H1 (cell line): Measurements from ENCODE around the gene METAP1D.

Experiments used
- EGR1 ChIP-seq: IDR thresholded peaks from 2 replicates; pipeline ENCODE4 v1.6.1; 2011; ENCODE audit warnings: low read depth, low read length, borderline replicate concordance
- EP300 ChIP-seq, 2 experiments: IDR thresholded peaks; 1 replicate in 1 of 2; 2 replicates in 1 of 2; pipeline ENCODE4 v1.6.1; 2011 to 2012; ENCODE audit warnings: low read depth in 2 of 2, low read length in 2 of 2, mild to moderate bottlenecking in 2 of 2, borderline replicate concordance in 1 of 2, inconsistent platforms in 1 of 2, moderate library complexity in 1 of 2

GRCh38 chr2:171965238-171965637 lies 34.5 kb upstream of the METAP1D start:
- no peak for TF ChIP-seq EP300 (IDR thresholded peaks at IDR 0.05; ENCODE audit: borderline replicate concordance in 1 of 2, low read depth in 2 of 2, low read length in 2 of 2)
- no peak for TF ChIP-seq EGR1
